GM12874 (cell line): ENCODE data around the gene IPO9.

Experiments
- TF ChIP-seq, protein P1 (sequence below): IDR thresholded peaks from 2 replicates; pipeline ENCODE4 v1.5.1; 2011; ENCODE audit warnings: low read depth, mild to moderate bottlenecking, control low read depth, low read length, moderate library complexity; ENCODE audit not compliant: insufficient read depth

IPO9 gene

DNA sequence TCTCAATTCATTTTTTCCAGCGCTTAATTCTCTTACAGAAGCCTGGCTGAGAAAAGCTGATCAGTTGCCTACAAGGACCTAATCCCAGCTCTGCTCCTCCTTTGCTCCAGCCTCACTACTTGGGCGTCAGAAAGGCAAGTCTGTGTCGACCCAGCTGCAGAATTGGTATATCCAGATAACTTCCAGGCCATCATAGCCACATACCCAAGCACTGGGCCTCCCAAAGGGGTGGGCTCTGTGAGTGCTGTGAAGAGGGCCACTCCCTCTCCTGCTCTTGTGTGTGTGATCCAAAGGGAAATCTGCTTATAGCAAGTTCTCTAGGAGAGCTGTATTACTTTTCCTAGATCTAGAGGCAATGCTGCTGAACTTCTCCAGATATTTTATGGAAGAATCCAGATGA is 99.3 kb downstream of the IPO9 start:
- TF ChIP-seq, protein P1, sequence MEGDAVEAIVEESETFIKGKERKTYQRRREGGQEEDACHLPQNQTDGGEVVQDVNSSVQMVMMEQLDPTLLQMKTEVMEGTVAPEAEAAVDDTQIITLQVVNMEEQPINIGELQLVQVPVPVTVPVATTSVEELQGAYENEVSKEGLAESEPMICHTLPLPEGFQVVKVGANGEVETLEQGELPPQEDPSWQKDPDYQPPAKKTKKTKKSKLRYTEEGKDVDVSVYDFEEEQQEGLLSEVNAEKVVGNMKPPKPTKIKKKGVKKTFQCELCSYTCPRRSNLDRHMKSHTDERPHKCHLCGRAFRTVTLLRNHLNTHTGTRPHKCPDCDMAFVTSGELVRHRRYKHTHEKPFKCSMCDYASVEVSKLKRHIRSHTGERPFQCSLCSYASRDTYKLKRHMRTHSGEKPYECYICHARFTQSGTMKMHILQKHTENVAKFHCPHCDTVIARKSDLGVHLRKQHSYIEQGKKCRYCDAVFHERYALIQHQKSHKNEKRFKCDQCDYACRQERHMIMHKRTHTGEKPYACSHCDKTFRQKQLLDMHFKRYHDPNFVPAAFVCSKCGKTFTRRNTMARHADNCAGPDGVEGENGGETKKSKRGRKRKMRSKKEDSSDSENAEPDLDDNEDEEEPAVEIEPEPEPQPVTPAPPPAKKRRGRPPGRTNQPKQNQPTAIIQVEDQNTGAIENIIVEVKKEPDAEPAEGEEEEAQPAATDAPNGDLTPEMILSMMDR: no peak

DNA sequence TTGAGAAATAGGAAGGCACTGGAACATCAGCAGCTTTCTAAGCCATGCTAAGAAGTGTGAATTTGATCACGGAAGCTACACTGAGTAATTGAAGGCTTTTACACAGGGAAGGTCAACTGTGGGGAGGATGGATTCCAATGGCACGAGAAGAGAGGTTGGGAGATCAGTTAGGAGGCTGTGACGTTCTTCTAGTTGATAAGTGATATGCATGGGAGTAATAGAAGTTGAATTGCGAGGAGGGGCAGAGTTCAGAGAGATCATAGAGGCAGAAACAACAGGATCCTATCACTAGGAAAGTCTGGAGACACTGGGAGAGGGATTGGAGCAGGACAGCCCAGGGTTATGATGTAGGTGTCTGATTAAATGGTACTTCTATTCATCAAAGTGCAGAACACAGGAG is 101.2 kb downstream of the IPO9 start:
- TF ChIP-seq, protein P1: no peak

DNA sequence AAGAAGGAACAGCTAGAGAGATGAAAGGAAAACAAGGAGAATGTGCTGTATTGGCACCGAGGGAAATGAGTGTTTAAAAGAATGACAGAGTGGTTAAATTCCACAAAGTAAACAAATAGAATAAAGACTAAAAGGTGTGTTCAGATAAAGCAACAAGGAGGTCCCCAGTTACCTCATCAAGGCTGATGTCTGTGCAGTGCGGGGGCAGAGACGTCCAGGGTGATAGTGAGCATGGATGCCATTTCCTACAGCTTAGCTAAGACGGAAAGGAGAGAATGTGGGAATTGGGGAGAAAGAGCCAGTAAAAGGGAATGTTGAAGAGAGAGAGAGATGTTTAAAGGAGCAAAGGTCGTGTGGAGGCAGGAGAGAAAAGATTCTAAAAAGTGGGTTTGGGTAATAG is 101.8 kb downstream of the IPO9 start:
- TF ChIP-seq, protein P1: no peak
